ENCODE results near the gene KRTAP10-1.

The KRTAP10-1 gene

GRCh38 chr21:44502171-44502958, 37.6 kb downstream of the KRTAP10-1 start:
- Histone ChIP-seq H3K9me2 (ENCODE audit: low read depth, low read length) (no peaks in the 10 kb centered on the region), H3K36me3 (ENCODE audit: insufficient read depth, low read length) (no peaks in the 10 kb centered on the region), H3K27me3 (ENCODE audit: insufficient read depth, low read length) (no peaks in the 10 kb centered on the region; the same call in 1 of the 2 replicates), H3K4me1 (ENCODE audit: insufficient read depth, low read length, severe bottlenecking) (no peaks in the 10 kb centered on the region), H3K79me2 (ENCODE audit: insufficient read depth, low read length) (no peaks in the 10 kb centered on the region), H2AFZ (ENCODE audit: low read length) (no peak overlapping the region), H3K27ac (ENCODE audit: low read depth, low read length, poor library complexity, severe bottlenecking) (no peak overlapping the region), H3K9me3 (ENCODE audit: low read length) (no peaks in the 10 kb centered on the region), H4K20me1 (ENCODE audit: insufficient read depth, low read length) (no peaks in the 10 kb centered on the region), H3K4me2 (ENCODE audit: low read length) (no peak overlapping the region), H3K9ac (ENCODE audit: low read length) (no peak overlapping the region), H3F3A (ENCODE audit: insufficient read depth, low read length) (no peaks in the 10 kb centered on the region), H3K4me3 (ENCODE audit: low read depth, low read length, poor library complexity, severe bottlenecking) (no peak overlapping the region)
- no peak for TF ChIP-seq CTCF (IDR thresholded peaks at IDR 0.05; ENCODE audit: low read length)
- no peak for TF ChIP-seq EZH2 (IDR thresholded peaks at IDR 0.05; ENCODE audit: borderline replicate concordance, low read length)

GRCh38 chr21:44500111-44500510, 39.9 kb downstream of the KRTAP10-1 start:
- 0 out of 2 replicates have a peak, but pooled peaks cover 4% of the 10 kb centered on the region for H3K27me3 ChIP-seq (ENCODE audit: insufficient read depth, low read length)
- no peak overlapping the region for H3K9ac ChIP-seq (ENCODE audit: low read length)
- no peaks in the 10 kb centered on the region for H3K79me2 ChIP-seq (ENCODE audit: insufficient read depth, low read length)
- no peak overlapping the region for H2AFZ ChIP-seq (ENCODE audit: low read length)
- H3K4me3 ChIP-seq (ENCODE audit: low read depth, low read length, poor library complexity, severe bottlenecking): no peak overlapping the region
- TF ChIP-seq EZH2 (IDR thresholded peaks at IDR 0.05; ENCODE audit: borderline replicate concordance, low read length) (no peak), CTCF (IDR thresholded peaks at IDR 0.05; ENCODE audit: low read length) (no peak)
- no peak overlapping the region for H3K4me2 ChIP-seq (ENCODE audit: low read length)
- H3K9me2 ChIP-seq (ENCODE audit: low read depth, low read length): no peaks in the 10 kb centered on the region
- no peaks in the 10 kb centered on the region for H3K36me3 ChIP-seq (ENCODE audit: insufficient read depth, low read length)
- no peak overlapping the region for H3K27ac ChIP-seq (ENCODE audit: low read depth, low read length, poor library complexity, severe bottlenecking)
- no peaks in the 10 kb centered on the region for H3K9me3 ChIP-seq (ENCODE audit: low read length)
- no peaks in the 10 kb centered on the region for H3K4me1 ChIP-seq (ENCODE audit: insufficient read depth, low read length, severe bottlenecking)
- H3F3A ChIP-seq (ENCODE audit: insufficient read depth, low read length): no peaks in the 10 kb centered on the region
- H4K20me1 ChIP-seq (ENCODE audit: insufficient read depth, low read length): no peaks in the 10 kb centered on the region

- Histone ChIP-seq H3K36me3 (ENCODE audit: insufficient read depth, low read length) (no peaks in the 10 kb centered on the region), H3K4me1 (ENCODE audit: insufficient read depth, low read length, severe bottlenecking) (no peaks in the 10 kb centered on the region), H3F3A (ENCODE audit: insufficient read depth, low read length) (no peaks in the 10 kb centered on the region), H3K4me3 (ENCODE audit: low read depth, low read length, poor library complexity, severe bottlenecking) (no peak overlapping the region), H4K20me1 (ENCODE audit: insufficient read depth, low read length) (no peaks in the 10 kb centered on the region), H3K9me3 (ENCODE audit: low read length) (no peaks in the 10 kb centered on the region), H3K27me3 (ENCODE audit: insufficient read depth, low read length) (peaks cover 4% of the 10 kb centered on the region; the same call in 1 of the 2 replicates), H3K9ac (ENCODE audit: low read length) (no peak overlapping the region), H3K27ac (ENCODE audit: low read depth, low read length, poor library complexity, severe bottlenecking) (no peak overlapping the region), H2AFZ (ENCODE audit: low read length) (no peak overlapping the region), H3K9me2 (ENCODE audit: low read depth, low read length) (no peaks in the 10 kb centered on the region), H3K4me2 (ENCODE audit: low read length) (no peak overlapping the region), H3K79me2 (ENCODE audit: insufficient read depth, low read length) (no peaks in the 10 kb centered on the region)
- TF ChIP-seq CTCF (IDR thresholded peaks at IDR 0.05; ENCODE audit: low read length) (no peak), EZH2 (IDR thresholded peaks at IDR 0.05; ENCODE audit: borderline replicate concordance, low read length) (no peak)
These were observed 40.4 kb downstream of the KRTAP10-1 start for GRCh38 chr21:44499631-44500030.

Measured in OCI-LY1 (cell line).